H1 (cell line): ENCODE data around the gene INHBA. TPM values are rescaled to one million over a fixed set of nuclear protein-coding genes. Genes with fewer than 3 reads are reported as not detected.

ENCODE experiments used
- CTCF ChIA-PET: fragments of 300-600 bp; sonication (Branson Sonifier 250); formaldehyde crosslinking; loops from one replicate; lab custom pipeline; 2021; ENCODE audit not compliant: partially characterized antibody; lab: Charles Lee
- POLR2A ChIA-PET: fragments of 300-600 bp; sonication (Branson Sonifier 250); formaldehyde crosslinking; loops from one replicate; lab custom pipeline; 2021; ENCODE audit warnings: inconsistent platforms; ENCODE audit not compliant: partially characterized antibody; lab: Charles Lee
- DNase-seq, 2 experiments: peaks; one replicate each; pipeline versions ENCODE4 v3.0.0 to v3.0.0-alpha.2; 2010 to 2022; ENCODE audit warnings: low spot score in 2 of 2, low read depth in 1 of 2, mixed read lengths in 1 of 2
- FAIRE-seq: peaks from 2 replicates; lab custom pipeline; 2011; peaks lifted over from hg19 to GRCh38; lab: Jason Lieb, UNC
- H2AFZ ChIP-seq: 2 replicates; pipeline ENCODE4 v1.8.1; 2012; ENCODE audit warnings: low read length, inconsistent platforms
- H2AK5ac ChIP-seq: 2 replicates; pipeline ENCODE4 v1.6.1; 2013; ENCODE audit warnings: low read depth, low read length
- H2BK120ac ChIP-seq: replicated peaks from 2 replicates; pipeline ENCODE3; 2013; ENCODE audit warnings: low read depth, low read length, inconsistent platforms
- H2BK12ac ChIP-seq: 2 replicates; pipeline ENCODE4 v1.6.1; 2013; ENCODE audit warnings: low read depth, low read length
- H2BK15ac ChIP-seq: 2 replicates; pipeline ENCODE4 v1.6.1; 2013; ENCODE audit warnings: low read length
- H2BK20ac ChIP-seq: 2 replicates; pipeline ENCODE4 v1.6.1; 2013; ENCODE audit warnings: low read length
- H2BK5ac ChIP-seq: 2 replicates; pipeline ENCODE4 v1.6.1; 2013; ENCODE audit warnings: low read depth, low read length
- H3K14ac ChIP-seq: 2 replicates; pipeline ENCODE4 v1.6.1; 2013; ENCODE audit warnings: inconsistent platforms; ENCODE audit not compliant: insufficient read length
- H3K18ac ChIP-seq: 2 replicates; pipeline ENCODE4 v1.6.1; 2013; ENCODE audit warnings: low read length; ENCODE audit errors: extremely low read depth
- H3K23ac ChIP-seq: 2 replicates; pipeline ENCODE4 v1.6.1; 2013; ENCODE audit warnings: inconsistent platforms; ENCODE audit not compliant: insufficient read length
- H3K23me2 ChIP-seq: 2 replicates; pipeline ENCODE4 v1.6.1; 2013; ENCODE audit warnings: low read depth, low read length
- H3K27ac ChIP-seq: 2 replicates; pipeline ENCODE4 v1.6.1; 2011; ENCODE audit warnings: low read depth, low read length, inconsistent platforms
- H3K27me3 ChIP-seq, 4 experiments: replicated peaks in 1 of 4; 1 replicate in 1 of 4; 2 replicates in 3 of 4; pipeline versions ENCODE4 v1.6.1 to v1.8.1; 2011 to 2013; ENCODE audit warnings: low read length in 3 of 4, mild to moderate bottlenecking in 3 of 4, inconsistent platforms in 2 of 4, mixed read lengths in 2 of 4, moderate library complexity in 1 of 4; ENCODE audit not compliant: control insufficient read depth in 3 of 4, insufficient read depth in 3 of 4; ENCODE audit errors: extremely low read depth in 1 of 4
- H3K36me3 ChIP-seq, 4 experiments: 2 replicates each; pipeline versions ENCODE4 v1.6.1 to v1.8.1; 2011 to 2013; ENCODE audit warnings: mild to moderate bottlenecking in 4 of 4, low read length in 3 of 4, moderate library complexity in 2 of 4, control low read depth in 1 of 4, inconsistent platforms in 1 of 4; ENCODE audit not compliant: insufficient read depth in 4 of 4, control insufficient read depth in 2 of 4
- H3K4ac ChIP-seq: replicated peaks from 2 replicates; pipeline ENCODE3; 2013; ENCODE audit warnings: low read length, low read depth, mixed read lengths, inconsistent platforms; ENCODE audit not compliant: insufficient read length
- H3K4me1 ChIP-seq, 4 experiments: replicated peaks in 1 of 4; 1 replicate in 1 of 4; 2 replicates in 3 of 4; pipeline versions ENCODE4 v1.6.1 to v1.8.1; 2011 to 2013; ENCODE audit warnings: low read length in 3 of 4, inconsistent platforms in 2 of 4, mixed read lengths in 1 of 4; ENCODE audit not compliant: insufficient read depth in 4 of 4, control insufficient read depth in 3 of 4
- H3K4me2 ChIP-seq, 2 experiments: 2 replicates each; pipeline versions ENCODE4 v1.6.1 to v1.8.1; 2011 to 2013; ENCODE audit warnings: low read depth in 2 of 2, low read length in 2 of 2, control low read depth in 1 of 2, inconsistent platforms in 1 of 2, mild to moderate bottlenecking in 1 of 2; ENCODE audit not compliant: insufficient read depth in 1 of 2
- H3K4me3 ChIP-seq, 4 experiments: fragments of 200-600, 300-600 bp in 1 of 4; sonication (generic), shearing (Covaris generic), sonication (Bioruptor Twin) in 1 of 4; 2 replicates each; pipeline versions ENCODE4 v1.5.1 to v1.8.1; 2011 to 2016; ENCODE audit warnings: low read length in 4 of 4, low read depth in 3 of 4, control low read depth in 2 of 4, inconsistent platforms in 2 of 4, mild to moderate bottlenecking in 2 of 4, mixed read lengths in 1 of 4, moderate library complexity in 1 of 4; ENCODE audit not compliant: insufficient read depth in 2 of 4; ENCODE audit errors: extremely low read depth in 1 of 4
- H3K56ac ChIP-seq: replicated peaks from 2 replicates; pipeline ENCODE3; 2013; ENCODE audit warnings: low read depth, mild to moderate bottlenecking, mixed read lengths, low read length, inconsistent platforms; ENCODE audit not compliant: insufficient read length
- H3K79me1 ChIP-seq: 2 replicates; pipeline ENCODE4 v1.6.1; 2013; ENCODE audit warnings: low read depth, low read length, control low read depth
- H3K79me2 ChIP-seq, 2 experiments: 2 replicates each; pipeline versions ENCODE4 v1.6.1 to v1.8.1; 2012 to 2013; ENCODE audit warnings: low read length in 2 of 2, mild to moderate bottlenecking in 2 of 2, inconsistent platforms in 1 of 2; ENCODE audit not compliant: insufficient read depth in 2 of 2, control insufficient read depth in 1 of 2
- H3K9ac ChIP-seq, 4 experiments: replicated peaks in 1 of 4; 1 replicate in 1 of 4; 2 replicates in 3 of 4; pipeline versions ENCODE4 v1.6.1 to v1.8.1; 2011 to 2013; ENCODE audit warnings: low read depth in 3 of 4, low read length in 3 of 4, control low read depth in 2 of 4, mild to moderate bottlenecking in 2 of 4, moderate library complexity in 2 of 4, inconsistent platforms in 1 of 4; ENCODE audit errors: extremely low read depth in 1 of 4
- H3K9me3 ChIP-seq, 2 experiments: 2 replicates each; pipeline versions ENCODE4 v1.6.1 to v1.8.1; 2012 to 2013; ENCODE audit warnings: mild to moderate bottlenecking in 2 of 2, moderate library complexity in 2 of 2, control low read depth in 1 of 2, inconsistent platforms in 1 of 2, low read depth in 1 of 2, low read length in 1 of 2, mixed read lengths in 1 of 2; ENCODE audit not compliant: insufficient read depth in 2 of 2
- H4K20me1 ChIP-seq, 2 experiments: replicated peaks in 1 of 2; 2 replicates each; pipeline versions ENCODE3 to v1.8.1; 2011 to 2013; ENCODE audit warnings: inconsistent platforms in 2 of 2, low read length in 2 of 2, mild to moderate bottlenecking in 1 of 2; ENCODE audit not compliant: insufficient read depth in 2 of 2, control insufficient read depth in 1 of 2
- H4K5ac ChIP-seq: 2 replicates; pipeline ENCODE4 v1.6.1; 2013; ENCODE audit warnings: low read length, low read depth, mixed read lengths, inconsistent platforms; ENCODE audit not compliant: insufficient read length
- H4K8ac ChIP-seq: 2 replicates; pipeline ENCODE4 v1.8.0; 2013; ENCODE audit warnings: mild to moderate bottlenecking, moderate library complexity, low read length, inconsistent platforms; ENCODE audit not compliant: insufficient read depth; ENCODE audit errors: extremely low read depth
- H4K91ac ChIP-seq: replicated peaks from 2 replicates; pipeline ENCODE3; 2013; ENCODE audit warnings: low read length, mixed read lengths, inconsistent platforms; ENCODE audit not compliant: insufficient read length
- ATF2 ChIP-seq: IDR thresholded peaks from 2 replicates; pipeline ENCODE4 v1.6.1; 2012; ENCODE audit warnings: low read length, inconsistent platforms
- CBX5 ChIP-seq: fragments of 300-800, 300-1000 bp; sonication (generic); IDR thresholded peaks from 2 replicates; pipeline ENCODE4 v1.7.1; 2016; ENCODE audit warnings: antibody characterized with exemption, low read length, low read depth
- HDAC2 ChIP-seq, 2 experiments: fragments of 300-600 bp in 1 of 2; sonication (generic) in 1 of 2; IDR thresholded peaks; 2 replicates each; pipeline ENCODE4 v1.6.1; 2011 to 2012; ENCODE audit warnings: low read depth in 2 of 2, low read length in 2 of 2, mild to moderate bottlenecking in 2 of 2, moderate library complexity in 2 of 2, borderline replicate concordance in 1 of 2, inconsistent platforms in 1 of 2
- HDAC6 ChIP-seq: IDR thresholded peaks from one replicate; pipeline ENCODE4 v1.7.1; 2012; ENCODE audit warnings: low read depth, mild to moderate bottlenecking, inconsistent platforms, low read length, moderate library complexity
- RNF2 ChIP-seq: fragments of 200-900, 300-1000 bp; sonication (generic); IDR thresholded peaks from 2 replicates; pipeline ENCODE4 v1.7.1; 2016; ENCODE audit warnings: borderline replicate concordance, low read depth, mild to moderate bottlenecking, antibody characterized with exemption, low read length; ENCODE audit not compliant: poor library complexity, severe bottlenecking; ENCODE audit errors: missing control alignments
- SIN3A ChIP-seq, 2 experiments: IDR thresholded peaks in 1 of 2; conservative IDR thresholded peaks in 1 of 2; 2 replicates each; pipeline ENCODE4 v1.6.1; 2011 to 2012; ENCODE audit warnings: low read length in 2 of 2, improper control_type of control experiment in 1 of 2, low read depth in 1 of 2, mild to moderate bottlenecking in 1 of 2
- SP4 ChIP-seq: IDR thresholded peaks from 2 replicates; pipeline ENCODE4 v1.6.1; 2012; ENCODE audit warnings: low read length, inconsistent platforms
- SUZ12 ChIP-seq: fragments of 200-600 bp; sonication (generic); IDR thresholded peaks from 2 replicates; pipeline ENCODE4 v1.6.1; 2012; ENCODE audit warnings: mild to moderate bottlenecking, inconsistent platforms, low read length, moderate library complexity, mixed read lengths
- TAF7 ChIP-seq: optimal IDR thresholded peaks from 2 replicates; pipeline ENCODE3; 2011; ENCODE audit warnings: low read depth, mild to moderate bottlenecking, inconsistent platforms, low read length, moderate library complexity, borderline replicate concordance
- ZNF274 ChIP-seq: IDR thresholded peaks from 2 replicates; pipeline ENCODE4 v1.7.0; 2012; ENCODE audit warnings: low read length, borderline replicate concordance; ENCODE audit errors: extremely low read depth
- WGBS, 2 experiments: shearing (Covaris generic) in 1 of 2; methylation state at CpG; one replicate each; pipeline versions ENCODE4 v1.1.6 to v1.1.7; 2013 to 2015; ENCODE audit warnings: low lambda C conversion rate in 2 of 2, mixed read lengths in 2 of 2, inconsistent platforms in 1 of 2, low coverage in 1 of 2, missing lambda C conversion rate in 1 of 2; ENCODE audit not compliant: insufficient replicate concordance in 2 of 2, insufficient coverage in 1 of 2, insufficient read length in 1 of 2; ENCODE audit errors: extremely low coverage in 1 of 2, missing lambda C conversion rate in 1 of 2; 5-methylcytosine and 5-hydroxymethylcytosine counted together
- polyA plus RNA-seq, 7 experiments: library from polyadenylated mRNA; depleted of rRNA in 3 of 7; stranded (reverse) in 5 of 7; unstranded in 2 of 7; fragments of >200 nt in 5 of 7; fragments of 200-250 nt in 2 of 7; gene quantifications; 1 replicate in 5 of 7; 2 replicates in 1 of 7; 4 replicates in 1 of 7; pipeline versions ENCODE4 v1.2.1 to v1.2.3, GENCODE V29; 2011 to 2013; ENCODE audit warnings: missing spikeins in 2 of 7, mixed read lengths in 2 of 7
- total RNA-seq: library from RNA; stranded (reverse); fragmentation: NEBNext Ultra II Directional; extraction: Animal tissue kit (Norgen Biotek cat#: 25700); gene quantifications from 2 replicates; pipeline ENCODE4 v1.2.1, GENCODE V29; 2021

INHBA gene
- total and polyA plus RNA-seq, 2 of the 8 experiments (the other 6 are each of a cell fraction or from before 2014, with no cell fraction given) = 1.1 to 2.7 TPM

GRCh38 chr7:41641011-41641664, 61.8 kb downstream of the INHBA start:
- no peak overlapping the region for H3K14ac ChIP-seq
- H3K23ac ChIP-seq = no peak overlapping the region
- no peak overlapping the region for H2BK20ac ChIP-seq
- H4K5ac ChIP-seq = no peak overlapping the region
- H3K27ac ChIP-seq = no peak overlapping the region
- FAIRE-seq (no peak), DNase-seq (no peak)
- no peak overlapping the region for H3K4ac ChIP-seq
- H2AFZ ChIP-seq = no peak overlapping the region
- H3K79me2 ChIP-seq = no peaks in the 10 kb centered on the region
- no peaks in the 10 kb centered on the region for H3K23me2 ChIP-seq
- peak overlapping the region; percentile 5 for H4K91ac ChIP-seq
- H3K4me3 ChIP-seq = no peak overlapping the region
- no peaks in the 10 kb centered on the region for H3K9me3 ChIP-seq
- no peak overlapping the region for H3K4me2 ChIP-seq
- 0 out of 2 replicates have a peak overlapping the region, but pooled peaks have one; percentile 23 for H2BK15ac ChIP-seq
- H3K4me1 ChIP-seq = no peaks in the 10 kb centered on the region; a peak in 1 of 7 replicates
- H2BK12ac ChIP-seq = no peak overlapping the region
- H3K56ac ChIP-seq = no peak overlapping the region
- H2AK5ac ChIP-seq = no peak overlapping the region
- no peak overlapping the region for H2BK5ac ChIP-seq
- 75% methylated on average over 6 of the region's 6 CpGs; no CpG with 5 or more reads in 1 of the 2 experiments for WGBS, 2 experiments
- H4K8ac ChIP-seq = no peak overlapping the region
- H3K79me1 ChIP-seq = no peaks in the 10 kb centered on the region
- no peak overlapping the region for H3K9ac ChIP-seq
- H3K18ac ChIP-seq = no peak overlapping the region
- no peaks in the 10 kb centered on the region for H3K27me3 ChIP-seq
- H2BK120ac ChIP-seq = no peak overlapping the region
- CTCF ChIA-PET = interaction anchor here (0.6 to 1.4 kb wide), 2 partner anchors 36 to 54 kb away, joined by 3 to 4 read pairs; no protein-coding TSS in a partner anchor
- no peaks in the 10 kb centered on the region for H4K20me1 ChIP-seq
- POLR2A ChIA-PET = no interaction called here
- H3K36me3 ChIP-seq = no peaks in the 10 kb centered on the region
- no peak for TF ChIP-seq CBX5
- TF ChIP-seq ATF2 = no peak
- TF ChIP-seq HDAC2 (IDR thresholded peaks at IDR 0.05; ENCODE audit: borderline replicate concordance in 1 of 2, low read depth in 2 of 2, low read length in 2 of 2) = no peak
- no peak for TF ChIP-seq HDAC6
- TF ChIP-seq ZNF274 = no peak
- no peak for TF ChIP-seq RNF2
- no peak for TF ChIP-seq SIN3A (conservative IDR thresholded peaks at IDR 0.05 in 1 of 2, IDR thresholded peaks at IDR 0.05 in 1 of 2; ENCODE audit: low read depth in 1 of 2, low read length in 2 of 2)
- no peak for TF ChIP-seq TAF7
- TF ChIP-seq SUZ12 = no peak
- TF ChIP-seq SP4 = no peak
